Measurements from ENCODE around the gene MBD3L2. TPM values are rescaled to one million over a fixed set of nuclear protein-coding genes. Genes with fewer than 3 reads are reported as not detected.
"Not testable (repeated sequence)": the region's sequence is repeated elsewhere in the genome, so short reads cannot be mapped to it uniquely, and the experiment has no call there.

Gene MBD3L2
- total RNA-seq (2014; rRNA removed; shearing (Covaris generic)): not detected in 2 replicates

- not testable (repeated sequence) for DNase-seq (ENCODE audit: low spot score)
These were observed at the start of gene MBD3L2 for GRCh38 chr19:7049021-7049420. TSS of gene MBD3L2 (plus strand) at chr19:7049321. CDS start at chr19:7049374, 53 bp downstream.

GRCh38 chr19:6999933-7000332, 49.2 kb upstream of the MBD3L2 start:
- DNase-seq (ENCODE audit: low spot score): no peak

GRCh38 chr19:7000333-7000732, 48.8 kb upstream of the MBD3L2 start:
- no peak for DNase-seq (ENCODE audit: low spot score)

GRCh38 chr19:7000816-7001215, 48.3 kb upstream of the MBD3L2 start:
- no peak for DNase-seq (ENCODE audit: low spot score)

- DNase-seq (ENCODE audit: low spot score): peak; percentile 72
These were observed 44.7 kb upstream of the MBD3L2 start for GRCh38 chr19:7004313-7004931.

GRCh38 chr19:7006135-7006704, 42.9 kb upstream of the MBD3L2 start:
- no peak for DNase-seq (ENCODE audit: low spot score)

GRCh38 chr19:7007859-7008258, 41.3 kb upstream of the MBD3L2 start:
- DNase-seq (ENCODE audit: low spot score): no peak

GRCh38 chr19:7010722-7011593, 38.2 kb upstream of the MBD3L2 start:
- no peak for DNase-seq (ENCODE audit: low spot score)

GRCh38 chr19:7013678-7014077, 35.4 kb upstream of the MBD3L2 start:
- DNase-seq (ENCODE audit: low spot score): peak; percentile 68

- DNase-seq (ENCODE audit: low spot score): no peak
These were observed 30.3 kb upstream of the MBD3L2 start for GRCh38 chr19:7018828-7019227.

- not testable (repeated sequence) for DNase-seq (ENCODE audit: low spot score)
These were observed 27.8 kb upstream of the MBD3L2 start, which contains the start of gene MBD3L2B for GRCh38 chr19:7021331-7021730. TSS of gene MBD3L2B (minus strand) at chr19:7021431. CDS start at chr19:7021397, 34 bp downstream.

GRCh38 chr19:7028790-7029189, 20.3 kb upstream of the MBD3L2 start:
- DNase-seq (ENCODE audit: low spot score): not testable (repeated sequence)

- not testable (repeated sequence) for DNase-seq (ENCODE audit: low spot score)
These were observed 18.8 kb upstream of the MBD3L2 start, which contains the start of gene MBD3L5 for GRCh38 chr19:7030278-7030677. TSS of gene MBD3L5 (plus strand) at chr19:7030578. CDS start at chr19:7030612, 34 bp downstream.

- not testable (repeated sequence) for DNase-seq (ENCODE audit: low spot score)
These were observed 9.0 kb upstream of the MBD3L2 start, which contains the start of gene MBD3L4 for GRCh38 chr19:7040079-7040478. TSS of gene MBD3L4 (minus strand) at chr19:7040179. CDS start at chr19:7040144, 35 bp downstream.

GRCh38 chr19:7041563-7041962, 7.6 kb upstream of the MBD3L2 start:
- not testable (repeated sequence) for DNase-seq (ENCODE audit: low spot score)

GRCh38 chr19:7051421-7051820, 2.3 kb downstream of the MBD3L2 start:
- DNase-seq (ENCODE audit: low spot score): not testable (repeated sequence)

GRCh38 chr19:7052896-7053295, 3.8 kb downstream of the MBD3L2 start:
- DNase-seq (ENCODE audit: low spot score): not testable (repeated sequence)

GRCh38 chr19:7054635-7055368, 5.7 kb downstream of the MBD3L2 start:
- peak; percentile 0 for DNase-seq (ENCODE audit: low spot score)

- not testable (repeated sequence) for DNase-seq (ENCODE audit: low spot score)
These were observed 6.6 kb downstream of the MBD3L2 start for GRCh38 chr19:7055679-7056078.

- not testable (repeated sequence) for DNase-seq (ENCODE audit: low spot score)
These were observed 7.2 kb downstream of the MBD3L2 start for GRCh38 chr19:7056371-7056770.

- not testable (repeated sequence) for DNase-seq (ENCODE audit: low spot score)
These were observed 9.5 kb downstream of the MBD3L2 start, which contains the start of gene MBD3L3 for GRCh38 chr19:7058576-7058975. TSS of gene MBD3L3 (minus strand) at chr19:7058676. CDS start at chr19:7058605, 71 bp downstream.
